ENCODE measurements around the gene CAPN3. TPM values are rescaled to one million over a fixed set of nuclear protein-coding genes. Genes with fewer than 3 reads are reported as not detected.

Gene CAPN3
- total RNA-seq, 4 donors from 2014 or later, result 2.3 to 7.5 (median 4.7) TPM

DNA sequence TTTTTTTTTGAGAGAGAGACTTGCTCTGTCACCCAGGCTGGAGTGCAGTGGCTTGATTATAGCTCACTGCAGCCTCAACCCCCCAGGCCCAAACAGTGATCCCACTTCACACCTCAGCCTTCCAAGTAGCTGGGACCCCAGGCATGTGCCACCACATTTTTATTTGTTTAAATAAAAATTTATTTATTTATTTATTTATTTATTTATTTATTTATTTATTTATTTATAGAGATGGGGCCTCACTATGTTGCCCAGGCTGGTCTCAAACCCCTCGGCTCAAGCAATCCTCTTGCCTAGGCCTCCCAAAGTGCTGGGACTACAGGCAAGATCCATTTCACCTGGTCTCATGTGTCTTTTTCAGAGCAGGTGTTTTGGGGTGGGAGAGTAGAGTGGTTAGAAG lies 15.5 kb downstream of the CAPN3 start:
- TF ChIP-seq POLR2A (IDR thresholded peaks at IDR 0.05; ENCODE audit: low read depth) (no peak), POLR2AphosphoS5 (IDR thresholded peaks at IDR 0.05) (no peak), EP300 (IDR thresholded peaks at IDR 0.05) (no peak)
- TF ChIP-seq, protein P1, sequence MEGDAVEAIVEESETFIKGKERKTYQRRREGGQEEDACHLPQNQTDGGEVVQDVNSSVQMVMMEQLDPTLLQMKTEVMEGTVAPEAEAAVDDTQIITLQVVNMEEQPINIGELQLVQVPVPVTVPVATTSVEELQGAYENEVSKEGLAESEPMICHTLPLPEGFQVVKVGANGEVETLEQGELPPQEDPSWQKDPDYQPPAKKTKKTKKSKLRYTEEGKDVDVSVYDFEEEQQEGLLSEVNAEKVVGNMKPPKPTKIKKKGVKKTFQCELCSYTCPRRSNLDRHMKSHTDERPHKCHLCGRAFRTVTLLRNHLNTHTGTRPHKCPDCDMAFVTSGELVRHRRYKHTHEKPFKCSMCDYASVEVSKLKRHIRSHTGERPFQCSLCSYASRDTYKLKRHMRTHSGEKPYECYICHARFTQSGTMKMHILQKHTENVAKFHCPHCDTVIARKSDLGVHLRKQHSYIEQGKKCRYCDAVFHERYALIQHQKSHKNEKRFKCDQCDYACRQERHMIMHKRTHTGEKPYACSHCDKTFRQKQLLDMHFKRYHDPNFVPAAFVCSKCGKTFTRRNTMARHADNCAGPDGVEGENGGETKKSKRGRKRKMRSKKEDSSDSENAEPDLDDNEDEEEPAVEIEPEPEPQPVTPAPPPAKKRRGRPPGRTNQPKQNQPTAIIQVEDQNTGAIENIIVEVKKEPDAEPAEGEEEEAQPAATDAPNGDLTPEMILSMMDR (IDR thresholded peaks at IDR 0.05), result no peak
- H3K4me3 ChIP-seq, result no peak overlapping the region
- H3K27me3 ChIP-seq, result no peaks in the 10 kb centered on the region
- intact Hi-C loops (cut with DNase I), result no loop called here
- no peak overlapping the region for H3K27ac ChIP-seq (replicated peaks in 1 of 4)
- no peaks in the 10 kb centered on the region for H3K36me3 ChIP-seq
- no peaks in the 10 kb centered on the region for H3K4me1 ChIP-seq
- 91% methylated on average over 1 of the region's 1 CpG for WGBS
- no peak for DNase-seq (ENCODE audit: extremely low spot score)
- H3K9me3 ChIP-seq, result no peaks in the 10 kb centered on the region

DNA sequence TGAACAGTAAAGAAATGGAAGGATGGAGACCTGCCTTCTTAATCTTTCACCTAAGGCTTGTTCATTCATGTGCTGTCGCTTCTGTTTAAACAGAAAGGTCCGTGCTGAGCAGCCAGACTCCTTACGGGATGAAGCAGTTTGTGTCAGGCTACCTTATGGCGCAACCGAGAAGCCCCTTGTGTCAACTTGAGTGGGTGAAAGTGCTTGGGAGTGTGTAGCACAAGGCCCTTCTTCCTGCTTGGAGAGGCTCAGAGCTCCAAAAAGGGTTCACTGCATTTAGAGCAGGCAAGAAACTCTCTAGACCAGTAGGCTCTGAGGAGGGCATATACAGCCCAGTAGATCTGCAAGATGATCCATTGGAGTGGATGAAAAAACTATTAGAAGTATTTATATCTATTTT lies 16.0 kb downstream of the CAPN3 start:
- WGBS, result 95% methylated on average over 5 of the region's 5 CpGs
- no peak overlapping the region for H3K27ac ChIP-seq (replicated peaks in 1 of 4)
- intact Hi-C loops (cut with DNase I), result no loop called here

DNA sequence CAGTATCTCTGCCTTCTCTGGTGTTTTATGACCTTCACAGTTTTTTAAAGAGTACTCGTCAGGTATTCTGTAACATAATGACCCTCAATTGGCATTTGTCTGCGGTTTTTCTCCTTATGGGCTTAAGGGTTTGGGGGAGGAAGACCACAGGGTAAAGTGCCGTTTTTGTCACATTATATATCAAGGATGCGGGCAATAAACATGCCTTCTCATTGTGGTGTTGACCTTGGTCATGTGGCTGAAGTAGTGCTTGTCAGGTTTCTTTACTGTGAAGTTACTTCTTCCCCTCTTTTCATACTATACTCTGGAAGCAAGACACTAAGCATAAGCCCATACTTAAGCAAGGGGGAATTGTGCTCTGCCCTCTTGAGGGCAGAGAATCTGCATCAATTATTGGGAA lies 16.6 kb downstream of the CAPN3 start:
- Histone ChIP-seq H3K9me3 (no peaks in the 10 kb centered on the region), H3K27me3 (no peaks in the 10 kb centered on the region), H3K27ac (replicated peaks in 1 of 4) (no peak overlapping the region), H3K4me1 (no peaks in the 10 kb centered on the region), H3K4me3 (no peak overlapping the region), H3K36me3 (no peaks in the 10 kb centered on the region)
- intact Hi-C loops (cut with DNase I), result no loop called here
- 67% methylated on average over 4 of the region's 4 CpGs for WGBS
- TF ChIP-seq POLR2AphosphoS5 (IDR thresholded peaks at IDR 0.05) (no peak), POLR2A (IDR thresholded peaks at IDR 0.05; ENCODE audit: low read depth) (no peak), EP300 (IDR thresholded peaks at IDR 0.05) (no peak)
- TF ChIP-seq, protein P1 (IDR thresholded peaks at IDR 0.05), result no peak
- DNase-seq (ENCODE audit: extremely low spot score), result no peak

More for the DNA sequence above, 16.0 kb downstream of the CAPN3 start:
- no peak for TF ChIP-seq POLR2AphosphoS5 (IDR thresholded peaks at IDR 0.05)
- no peak for TF ChIP-seq POLR2A (IDR thresholded peaks at IDR 0.05; ENCODE audit: low read depth)
- TF ChIP-seq, protein P1 (IDR thresholded peaks at IDR 0.05), result no peak
- no peak for TF ChIP-seq EP300 (IDR thresholded peaks at IDR 0.05)
- no peaks in the 10 kb centered on the region for H3K9me3 ChIP-seq
- H3K36me3 ChIP-seq, result no peaks in the 10 kb centered on the region
- H3K4me3 ChIP-seq, result no peak overlapping the region
- DNase-seq (ENCODE audit: extremely low spot score), result no peak
- no peaks in the 10 kb centered on the region for H3K4me1 ChIP-seq
- no peaks in the 10 kb centered on the region for H3K27me3 ChIP-seq

DNA sequence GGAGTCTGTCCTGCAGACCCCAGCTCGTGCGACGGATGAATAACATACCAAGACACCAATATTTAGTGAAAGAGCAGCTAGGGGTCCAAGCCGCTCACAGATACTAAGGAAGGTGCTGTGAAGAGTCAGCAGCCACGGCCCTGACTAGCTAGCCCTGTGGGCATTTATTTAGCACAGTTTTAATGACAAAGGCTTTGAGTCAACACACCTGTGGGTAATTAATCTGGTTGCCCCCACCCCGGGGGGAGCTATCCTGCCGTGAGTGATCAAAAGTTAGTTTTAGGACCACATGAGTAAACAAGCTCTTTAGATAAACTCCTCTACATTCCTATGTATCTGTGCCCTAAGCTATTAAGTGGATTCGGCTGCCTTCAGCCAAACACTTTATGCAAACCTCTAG lies 18.7 kb downstream of the CAPN3 start:
- WGBS, result 83% methylated on average over 8 of the region's 8 CpGs
- Histone ChIP-seq H3K9me3 (no peaks in the 10 kb centered on the region), H3K4me3 (no peak overlapping the region), H3K36me3 (no peaks in the 10 kb centered on the region), H3K27me3 (no peaks in the 10 kb centered on the region), H3K27ac (replicated peaks in 1 of 4) (no peak overlapping the region), H3K4me1 (no peaks in the 10 kb centered on the region)
- DNase-seq (ENCODE audit: extremely low spot score), result no peak
- intact Hi-C loops (cut with DNase I), result no loop called here
- TF ChIP-seq POLR2AphosphoS5 (IDR thresholded peaks at IDR 0.05) (no peak), EP300 (IDR thresholded peaks at IDR 0.05) (no peak), POLR2A (IDR thresholded peaks at IDR 0.05; ENCODE audit: low read depth) (no peak)
- TF ChIP-seq, protein P1 (IDR thresholded peaks at IDR 0.05), result no peak

DNA sequence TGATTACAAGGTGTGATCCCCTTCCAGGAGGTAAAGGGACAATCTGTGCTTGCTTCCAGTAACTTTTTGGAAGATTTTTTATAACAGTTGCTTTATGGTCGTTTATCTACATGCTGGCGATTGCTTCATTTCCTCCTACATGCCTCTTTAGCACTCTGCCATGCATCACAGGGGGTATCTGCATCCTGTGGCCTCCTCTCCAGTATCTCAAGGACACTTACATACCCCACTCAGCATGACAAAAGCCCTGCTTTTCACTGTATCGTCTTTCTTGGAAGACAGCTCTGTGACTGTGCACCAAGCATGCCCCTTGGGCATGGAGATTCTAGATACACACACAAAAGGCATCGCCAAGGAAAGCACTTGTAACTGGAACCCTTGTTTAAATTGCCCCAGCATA lies 25.3 kb downstream of the CAPN3 start:
- peaks cover 0 to 19% (median 2%) of the 10 kb centered on the region in 4 donors for H3K36me3 ChIP-seq
- H3K4me1 ChIP-seq, result no peaks in the 10 kb centered on the region
- H3K27ac ChIP-seq (replicated peaks in 1 of 4), result no peak overlapping the region
- no peaks in the 10 kb centered on the region for H3K9me3 ChIP-seq
- H3K4me3 ChIP-seq, result no peak overlapping the region
- TF ChIP-seq, protein P1 (IDR thresholded peaks at IDR 0.05), result no peak
- TF ChIP-seq POLR2A (IDR thresholded peaks at IDR 0.05; ENCODE audit: low read depth) (no peak), POLR2AphosphoS5 (IDR thresholded peaks at IDR 0.05) (no peak), EP300 (IDR thresholded peaks at IDR 0.05) (no peak)
- WGBS, result 67% methylated on average over 4 of the region's 4 CpGs
- no peak for DNase-seq (ENCODE audit: extremely low spot score)
- intact Hi-C loops (cut with DNase I), result no loop called here
- no peaks in the 10 kb centered on the region for H3K27me3 ChIP-seq

Data from esophagus muscularis mucosa (tissue), 4 donors.